Stimulated activated CD4-positive, alpha-beta T cell treated with anti-CD3 and anti-CD28 coated beads, Interleukin-2, amount 100 ng/mL, for 4 hours (primary cell): ENCODE measurements around the gene P2RY14.
"Not testable (repeated sequence)": the region's sequence is repeated elsewhere in the genome, so short reads cannot be mapped to it uniquely, and the experiment has no call there.

Experiments used
- DNase-seq: peaks from one replicate; pipeline ENCODE4 v3.0.0-alpha.2; 2020; ENCODE audit warnings: low read depth

P2RY14 gene

DNA sequence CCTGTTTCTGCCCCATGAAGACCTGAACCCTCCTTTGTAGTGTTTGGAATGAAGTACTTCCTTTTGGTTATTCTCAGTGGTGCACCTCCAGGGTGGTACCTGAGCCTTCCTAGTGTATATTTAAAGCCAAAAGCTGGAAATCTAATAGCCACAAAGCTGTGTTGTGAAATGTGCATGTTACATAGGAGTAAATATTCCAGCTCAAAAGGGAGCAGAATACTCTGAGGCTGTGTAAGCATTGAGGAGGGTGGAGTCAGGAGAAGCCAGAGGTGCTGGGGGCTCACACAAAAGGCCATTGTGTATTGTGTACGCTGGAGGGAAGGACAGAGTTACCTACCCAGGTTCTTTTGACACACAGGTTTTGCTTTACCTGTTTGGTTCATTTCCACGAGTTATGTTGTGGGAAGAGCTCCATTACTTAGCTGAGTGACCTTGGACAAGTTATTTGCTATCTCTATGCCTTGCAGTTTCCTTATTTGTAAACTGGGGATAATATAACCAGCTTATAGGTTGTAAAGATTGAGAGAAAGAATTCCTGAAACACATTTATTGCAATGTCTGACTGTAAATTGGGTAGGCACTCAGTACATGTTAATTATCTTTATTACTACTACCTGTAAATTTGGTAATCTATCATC, 100.0 kb downstream of the P2RY14 start:
- DNase-seq: no peak

DNA sequence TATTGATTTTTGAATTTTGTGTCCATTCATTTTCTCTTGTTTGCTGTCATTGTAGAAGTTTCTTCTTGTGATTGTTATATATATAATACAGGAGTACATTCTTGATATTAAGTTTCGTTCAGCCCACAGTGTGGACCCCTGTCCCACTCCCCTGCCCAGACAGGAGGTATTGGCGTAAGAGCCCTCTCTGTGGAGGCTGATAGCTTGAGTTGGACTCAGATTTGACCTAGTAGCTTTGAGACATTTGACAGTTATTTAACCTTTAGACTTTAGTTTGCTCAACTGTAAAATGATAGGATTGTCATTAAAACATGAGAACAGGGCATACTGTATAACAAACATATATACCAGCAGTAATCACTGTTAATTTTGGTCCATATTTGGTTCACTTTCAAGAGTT, 102.4 kb downstream of the P2RY14 start:
- no peak for DNase-seq

DNA sequence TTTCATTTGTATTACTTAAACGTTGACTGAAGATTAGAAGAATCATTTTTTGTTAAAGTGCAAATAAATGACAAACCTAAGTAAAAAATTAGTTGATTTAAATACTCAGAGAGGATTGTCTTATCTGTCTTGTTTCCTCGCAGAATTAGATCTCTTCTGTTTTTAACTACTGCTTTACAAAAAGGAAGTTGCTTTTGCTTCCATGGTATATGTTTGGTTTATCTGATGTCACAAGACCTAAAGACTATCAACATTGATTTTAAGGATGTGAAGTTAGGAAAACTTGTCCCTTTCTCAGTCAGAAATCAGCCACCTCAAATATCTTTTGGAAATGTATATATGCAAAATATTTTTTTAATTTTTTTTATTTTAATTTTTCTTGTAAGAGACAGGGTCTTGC, 104.0 kb downstream of the P2RY14 start:
- no peak for DNase-seq

DNA sequence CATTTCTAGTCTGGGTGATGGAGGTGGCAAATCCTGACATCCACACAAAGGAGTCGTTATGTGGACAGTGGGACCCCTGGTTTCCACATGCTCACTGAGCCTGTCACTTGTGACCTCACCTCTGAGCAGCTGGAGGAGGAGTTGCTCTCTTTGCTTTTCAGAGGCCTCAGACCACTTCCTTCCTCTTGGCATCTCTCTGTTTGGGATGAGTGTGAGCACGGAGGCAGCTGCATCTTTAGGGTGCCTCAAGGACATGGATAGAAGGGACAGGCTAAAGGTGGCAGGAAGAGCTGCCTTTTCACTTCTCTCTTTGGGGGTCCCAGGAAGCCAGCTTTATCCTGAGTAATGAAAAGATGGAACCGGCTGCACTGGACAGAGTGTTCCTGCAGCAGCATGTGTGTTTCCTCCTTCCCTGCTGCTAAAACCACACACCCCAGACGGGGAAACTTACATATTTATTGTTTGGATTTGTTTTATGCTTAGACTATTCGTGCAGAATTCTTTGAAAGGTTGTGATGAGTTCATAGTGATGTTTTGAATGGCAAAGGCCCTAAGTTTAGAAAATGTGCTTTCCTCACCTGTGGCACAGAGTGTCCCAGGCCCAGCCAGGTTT, 107.1 kb downstream of the P2RY14 start:
- DNase-seq: no peak

DNA sequence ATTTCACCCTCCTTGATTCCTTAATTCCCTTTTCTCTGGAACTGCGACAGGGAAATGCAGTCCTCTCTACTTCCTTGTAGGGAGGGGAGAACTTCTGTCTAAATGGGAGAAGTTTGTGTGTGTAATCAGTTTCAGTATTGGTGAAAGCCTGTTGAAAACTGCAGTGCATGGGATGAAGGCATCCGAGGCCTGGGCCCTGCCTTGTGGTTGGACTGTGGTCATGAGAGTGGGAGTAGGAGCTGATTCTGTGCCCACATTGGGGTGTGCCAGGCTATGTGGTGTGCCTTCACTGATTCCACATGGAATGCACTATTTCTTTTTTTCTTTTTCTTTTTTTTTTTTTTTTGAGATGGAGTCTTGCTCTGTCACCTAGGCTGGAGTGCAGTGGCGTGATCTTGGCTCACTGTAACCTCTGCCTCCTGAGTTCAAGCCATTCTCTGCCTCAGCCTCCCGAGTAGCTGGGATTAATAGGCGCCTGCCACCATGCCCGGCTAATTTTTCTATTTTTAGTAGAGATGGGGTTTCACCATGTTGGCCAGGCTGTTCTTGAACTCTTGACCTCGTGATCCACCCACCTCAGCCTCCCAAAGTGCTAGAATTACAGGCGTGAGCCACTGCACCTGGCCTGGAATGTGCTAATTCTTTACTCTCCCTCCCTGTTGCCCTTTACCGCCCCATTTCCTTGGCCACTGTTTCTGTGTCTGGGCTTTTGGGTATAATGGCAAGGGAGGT, 108.2 kb downstream of the P2RY14 start:
- DNase-seq: not testable (repeated sequence)

DNA sequence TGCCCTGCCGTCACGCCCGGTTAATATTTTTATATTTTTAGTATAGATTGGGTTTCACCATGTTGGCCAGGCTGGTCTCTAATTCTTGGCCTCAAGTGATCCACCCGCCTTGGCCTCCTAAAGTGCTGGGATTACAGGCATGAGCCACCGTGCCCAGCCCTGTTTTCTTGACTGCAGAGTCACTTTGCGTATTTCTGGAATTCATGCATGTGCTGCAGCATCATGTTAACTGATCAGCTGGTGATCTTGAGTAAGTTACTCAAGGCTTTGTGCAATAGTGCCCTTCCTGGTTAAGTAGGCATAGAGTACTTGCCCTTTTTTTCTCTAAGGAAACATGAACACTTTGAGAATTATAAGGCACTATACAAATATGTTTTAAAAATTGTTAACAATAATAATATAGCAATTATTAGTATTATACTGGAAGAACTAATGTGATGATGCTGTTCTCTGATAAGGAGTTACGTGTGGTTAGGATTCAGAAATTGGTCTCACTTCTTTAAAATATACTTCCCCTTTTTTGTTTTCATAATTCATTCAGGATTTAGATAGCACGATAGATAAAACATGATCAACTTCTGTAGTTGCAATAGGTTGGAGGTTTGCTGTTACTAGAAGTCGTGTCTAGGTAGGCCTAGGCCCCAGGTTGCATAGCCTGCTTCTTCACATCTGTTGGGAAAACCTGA, 108.9 kb downstream of the P2RY14 start:
- DNase-seq: no peak

DNA sequence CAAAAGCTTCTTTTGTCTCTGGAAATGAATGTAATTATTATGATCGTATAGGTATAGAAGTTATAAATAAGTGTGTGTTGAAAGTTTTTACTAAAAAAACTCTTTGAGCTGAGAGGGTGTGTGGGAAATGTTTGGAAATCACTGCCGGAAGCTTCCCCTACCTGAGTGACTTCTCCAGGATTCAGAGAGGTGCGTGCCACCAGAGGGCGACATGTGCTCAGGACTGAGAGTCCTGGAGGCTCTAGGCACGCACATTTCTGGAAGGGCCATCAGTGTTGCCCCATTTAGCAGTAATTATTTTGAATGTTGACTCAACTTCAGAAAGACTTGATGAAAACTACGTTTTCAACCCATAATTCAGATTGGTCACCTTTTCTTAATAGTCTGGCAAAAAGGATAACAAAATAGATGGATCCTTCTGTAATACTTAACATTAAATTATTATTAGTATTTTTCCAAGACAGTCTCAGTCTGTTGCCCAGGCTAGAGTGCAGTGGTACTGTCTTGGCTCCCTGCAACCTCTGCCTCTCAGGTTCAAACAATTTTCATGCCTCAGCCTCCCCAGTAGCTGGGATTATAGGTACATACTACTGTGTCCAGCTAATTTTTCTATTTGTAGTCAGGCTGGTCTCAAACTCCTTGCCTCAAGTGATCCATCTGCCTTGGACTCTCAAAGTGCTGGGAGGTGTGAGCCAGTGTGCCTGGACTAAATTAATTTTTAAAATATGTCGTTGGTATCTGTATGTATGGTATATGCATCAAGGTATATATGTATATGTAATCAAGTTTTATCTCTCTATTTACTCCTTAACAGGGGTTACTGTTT, 109.9 kb downstream of the P2RY14 start:
- DNase-seq: peak; percentile 73

DNA sequence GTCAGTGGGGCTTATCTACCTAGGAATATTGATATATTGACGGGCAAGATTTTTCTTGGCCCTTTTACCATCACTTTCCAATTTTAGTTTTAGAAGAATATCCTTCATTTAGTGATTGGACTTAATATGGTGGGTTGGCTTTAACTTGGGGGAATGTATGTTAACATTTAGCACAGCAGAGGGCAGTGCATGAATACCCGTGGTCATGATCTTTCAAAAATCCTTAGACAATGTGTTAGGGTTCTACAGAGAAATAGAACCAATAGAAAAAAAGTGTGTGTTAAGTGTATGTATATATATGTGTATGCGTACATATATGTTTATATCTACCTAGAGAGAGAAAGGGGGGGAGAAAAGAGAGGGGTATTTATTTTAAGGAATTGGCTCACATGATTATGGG, 112.2 kb downstream of the P2RY14 start:
- DNase-seq: no peak

DNA sequence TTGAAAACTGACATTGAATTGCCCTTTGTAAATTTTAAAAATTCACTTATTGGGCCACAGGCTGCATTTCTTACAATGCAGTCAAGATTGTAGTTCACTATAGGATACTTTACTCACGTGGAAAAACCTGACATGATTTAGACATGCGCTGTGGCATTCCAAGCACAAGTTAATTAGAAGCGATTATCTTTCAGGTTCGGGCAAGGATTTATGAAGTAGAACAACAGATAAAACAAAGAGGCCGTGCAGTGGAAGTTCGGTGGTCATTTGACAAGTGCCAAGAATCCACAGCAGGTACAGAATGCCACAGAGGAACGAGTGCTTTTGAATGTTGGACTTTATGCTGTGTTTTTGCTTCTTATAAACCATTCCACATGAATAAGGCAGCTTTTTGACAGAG, 113.1 kb downstream of the P2RY14 start:
- DNase-seq: no peak
